ENCODE results near the gene COL23A1.

The COL23A1 gene

DNA sequence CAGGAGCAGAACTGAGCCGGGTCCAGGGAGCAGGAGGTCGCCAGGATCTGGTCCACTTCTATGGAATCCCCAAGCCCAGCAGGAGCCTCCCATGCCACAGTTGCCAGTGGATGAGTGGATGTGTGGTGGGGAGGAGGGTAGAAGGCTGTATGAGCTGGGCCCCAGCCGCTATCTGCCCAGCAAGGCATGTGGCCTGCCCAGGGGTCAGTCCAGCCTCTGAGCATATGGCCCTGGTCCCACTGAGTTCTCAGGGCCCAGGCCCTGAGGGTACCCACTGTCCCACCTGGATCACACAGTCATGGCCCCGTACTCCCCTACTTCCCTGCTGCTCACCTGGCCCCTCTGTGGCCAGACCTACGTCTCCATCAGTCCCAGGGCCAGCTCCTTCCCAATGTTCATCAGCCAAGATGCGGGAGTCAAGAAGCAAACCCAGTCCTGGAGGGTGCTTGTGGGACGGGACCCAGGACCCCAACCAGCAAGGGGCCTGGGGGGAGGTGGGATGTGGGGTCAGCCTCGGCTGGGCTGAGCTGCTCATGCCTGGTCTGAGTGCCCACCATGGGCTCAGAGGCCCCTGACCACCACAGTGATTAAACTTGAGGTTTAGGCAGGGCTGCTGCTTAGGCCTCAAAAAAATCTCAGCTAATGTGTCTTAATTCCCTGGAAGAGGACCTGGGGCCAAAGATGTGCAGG lies 152.7 kb downstream of the COL23A1 start:
- no peak for DNase-seq (ENCODE audit: low spot score)
- no peak overlapping the region for H3K27ac ChIP-seq
- ChIA-PET CTCF (interaction anchor here (1.5 kb wide), 1 partner anchor 11 kb away, joined by 3 read pairs; no protein-coding TSS in a partner anchor), POLR2A (ENCODE audit: low non-redundant PET) (no interaction called here)
- TF ChIP-seq, protein P1, sequence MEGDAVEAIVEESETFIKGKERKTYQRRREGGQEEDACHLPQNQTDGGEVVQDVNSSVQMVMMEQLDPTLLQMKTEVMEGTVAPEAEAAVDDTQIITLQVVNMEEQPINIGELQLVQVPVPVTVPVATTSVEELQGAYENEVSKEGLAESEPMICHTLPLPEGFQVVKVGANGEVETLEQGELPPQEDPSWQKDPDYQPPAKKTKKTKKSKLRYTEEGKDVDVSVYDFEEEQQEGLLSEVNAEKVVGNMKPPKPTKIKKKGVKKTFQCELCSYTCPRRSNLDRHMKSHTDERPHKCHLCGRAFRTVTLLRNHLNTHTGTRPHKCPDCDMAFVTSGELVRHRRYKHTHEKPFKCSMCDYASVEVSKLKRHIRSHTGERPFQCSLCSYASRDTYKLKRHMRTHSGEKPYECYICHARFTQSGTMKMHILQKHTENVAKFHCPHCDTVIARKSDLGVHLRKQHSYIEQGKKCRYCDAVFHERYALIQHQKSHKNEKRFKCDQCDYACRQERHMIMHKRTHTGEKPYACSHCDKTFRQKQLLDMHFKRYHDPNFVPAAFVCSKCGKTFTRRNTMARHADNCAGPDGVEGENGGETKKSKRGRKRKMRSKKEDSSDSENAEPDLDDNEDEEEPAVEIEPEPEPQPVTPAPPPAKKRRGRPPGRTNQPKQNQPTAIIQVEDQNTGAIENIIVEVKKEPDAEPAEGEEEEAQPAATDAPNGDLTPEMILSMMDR (conservative IDR thresholded peaks at IDR 0.05; ENCODE audit: low read depth): no peak

DNA sequence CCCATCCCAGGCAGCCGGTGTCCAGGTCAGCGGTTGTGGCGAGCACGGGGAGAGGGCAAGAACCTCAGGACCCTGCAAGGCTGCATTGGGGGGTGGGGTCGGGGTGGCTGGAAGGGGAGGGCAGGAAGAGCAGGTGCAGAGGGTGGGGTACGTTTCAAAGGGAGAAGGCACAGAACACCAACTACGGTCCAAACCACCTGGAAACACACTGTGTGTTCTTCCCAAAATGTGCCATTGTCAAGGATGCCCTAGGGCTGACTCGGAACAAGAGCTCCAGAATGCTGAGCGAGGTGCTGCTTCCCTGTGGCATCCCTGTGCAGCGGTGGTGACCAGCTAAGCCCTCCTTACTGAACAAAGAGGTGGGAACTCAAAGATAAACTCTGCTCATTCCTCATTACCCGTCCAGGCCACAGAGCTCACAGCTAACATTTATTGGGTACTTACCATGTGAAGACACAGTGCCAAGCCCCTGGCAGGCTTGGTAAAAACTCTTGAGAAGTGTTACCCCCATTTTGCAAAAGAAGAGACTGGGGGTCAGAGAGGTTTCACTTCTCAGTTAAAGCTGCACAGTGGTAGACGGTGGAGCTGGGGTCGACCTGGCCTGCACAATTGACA lies 153.8 kb downstream of the COL23A1 start:
- CTCF ChIA-PET: interaction anchor here (0.6 to 0.7 kb wide), 2 partner anchors 13 to 1151 kb away, joined by 4 read pairs; no protein-coding TSS in a partner anchor
- H3K27ac ChIP-seq: no peak overlapping the region
- TF ChIP-seq, protein P1 (conservative IDR thresholded peaks at IDR 0.05; ENCODE audit: low read depth): no peak
- POLR2A ChIA-PET (ENCODE audit: low non-redundant PET): no interaction called here
- DNase-seq (ENCODE audit: low spot score): no peak

DNA sequence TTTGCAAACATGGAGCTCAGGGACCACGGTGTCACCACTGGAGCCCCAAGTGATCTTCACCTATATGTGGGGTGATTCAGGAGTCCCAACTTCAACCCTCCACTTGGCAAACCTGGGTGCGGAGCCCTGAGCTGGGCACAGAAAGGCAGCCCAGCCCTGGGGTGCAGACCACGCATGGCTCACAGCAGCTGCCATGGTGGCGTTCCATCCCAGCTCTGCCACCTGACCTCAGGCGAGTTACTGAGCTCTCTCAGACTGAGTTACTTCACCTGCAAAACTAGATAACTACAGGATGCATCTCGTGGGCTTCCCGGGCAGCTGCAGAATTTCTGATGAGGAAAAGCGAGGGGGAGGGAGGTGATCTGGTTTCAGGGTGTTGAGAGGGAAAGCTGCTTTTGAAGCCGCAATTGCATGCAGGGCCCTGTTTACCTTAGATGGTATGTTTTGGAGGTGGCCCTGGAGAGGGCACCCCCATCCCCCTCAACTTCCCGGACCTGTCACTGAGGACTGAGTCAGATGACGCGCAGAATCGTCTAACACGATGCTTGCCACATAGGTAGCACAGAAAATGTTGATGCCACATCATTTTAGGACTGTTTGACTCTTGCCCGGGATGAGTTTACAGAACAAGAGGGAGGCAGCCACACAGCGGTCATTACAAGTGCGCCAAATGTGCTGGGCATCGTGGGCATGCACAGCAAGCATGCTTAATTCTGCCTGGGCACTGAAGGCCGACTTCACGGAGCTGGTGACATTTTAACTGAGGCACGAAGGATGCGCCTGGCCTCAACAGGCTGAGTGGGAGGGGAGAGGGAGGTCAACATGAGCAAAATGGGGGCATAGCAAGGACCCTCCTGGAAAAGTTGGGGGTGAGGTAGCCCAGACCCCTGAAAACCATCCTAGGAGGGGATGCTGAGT lies 154.6 kb downstream of the COL23A1 start:
- CTCF ChIA-PET: interaction anchor here (0.6 kb wide), 2 partner anchors 18 to 1032 kb away, joined by 4 read pairs; no protein-coding TSS in a partner anchor
- TF ChIP-seq, protein P1 (conservative IDR thresholded peaks at IDR 0.05; ENCODE audit: low read depth): no peak
- DNase-seq (ENCODE audit: low spot score): no peak
- POLR2A ChIA-PET (ENCODE audit: low non-redundant PET): no interaction called here
- H3K27ac ChIP-seq: no peak overlapping the region

DNA sequence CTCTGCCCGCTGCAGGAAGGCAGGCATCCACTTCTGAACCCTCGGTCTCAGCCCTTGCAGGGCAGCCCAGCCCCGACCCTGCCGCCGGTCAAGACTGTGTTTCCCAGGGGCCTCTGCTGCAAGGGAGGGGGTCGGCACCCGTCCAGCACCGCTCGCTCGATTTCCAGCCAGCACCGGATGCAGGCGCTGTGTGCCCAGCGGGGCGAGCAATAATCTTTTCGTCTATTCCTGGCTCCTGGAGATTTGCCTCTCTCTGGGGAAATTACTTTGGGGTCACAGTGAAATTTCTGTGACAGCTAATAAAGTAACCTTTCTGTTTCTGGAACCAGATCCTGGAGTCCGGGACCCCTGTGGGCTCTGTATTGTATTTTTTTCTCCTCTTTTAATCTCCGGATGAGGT lies 155.3 kb downstream of the COL23A1 start:
- CTCF ChIA-PET: no interaction called here
- TF ChIP-seq, protein P1 (conservative IDR thresholded peaks at IDR 0.05; ENCODE audit: low read depth): no peak
- no peak for DNase-seq (ENCODE audit: low spot score)
- POLR2A ChIA-PET (ENCODE audit: low non-redundant PET): no interaction called here
- H3K27ac ChIP-seq: no peak overlapping the region

DNA sequence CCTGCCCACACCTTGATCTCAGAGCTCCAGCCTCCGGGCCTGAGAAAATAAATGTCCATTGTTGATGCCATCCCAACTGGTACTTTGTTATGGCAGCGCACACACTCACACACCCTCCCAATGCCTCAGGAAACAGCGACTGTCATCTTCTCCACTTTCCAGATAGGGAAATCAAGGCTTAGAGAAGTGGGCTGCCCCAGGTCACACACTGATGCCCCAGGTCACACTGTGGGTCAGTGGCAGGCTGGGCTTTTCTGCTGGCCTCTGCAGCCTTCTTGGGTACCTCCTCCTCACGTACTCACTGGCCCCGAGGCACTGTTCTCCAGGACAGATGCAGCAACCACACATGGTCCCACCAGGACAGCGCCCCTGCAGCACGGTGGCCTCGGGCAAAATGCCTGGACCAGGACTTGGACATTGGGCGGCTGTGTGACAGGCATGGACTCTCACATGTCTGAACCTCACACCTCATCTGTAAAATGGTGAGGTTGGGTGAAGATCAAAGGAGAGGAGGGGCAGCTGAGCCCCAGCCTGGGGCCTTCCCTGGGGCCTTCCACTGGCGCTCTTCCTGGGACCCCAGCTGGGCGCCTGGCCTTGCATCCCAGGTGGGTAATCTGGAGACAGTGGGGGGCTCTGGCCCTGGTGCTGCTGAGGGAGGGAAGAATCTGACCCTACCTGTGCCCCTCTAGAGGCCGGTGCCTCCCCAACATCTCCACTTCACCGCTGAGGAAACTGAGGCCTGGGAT lies 156.0 kb downstream of the COL23A1 start:
- TF ChIP-seq, protein P1 (conservative IDR thresholded peaks at IDR 0.05; ENCODE audit: low read depth): no peak
- DNase-seq (ENCODE audit: low spot score): no peak
- CTCF ChIA-PET: no interaction called here

More for the DNA sequence above, 156.0 kb downstream of the COL23A1 start:
- POLR2A ChIA-PET (ENCODE audit: low non-redundant PET): no interaction called here
- no peak overlapping the region for H3K27ac ChIP-seq
